Central memory CD8-positive, alpha-beta T cell (primary cell): ENCODE results near the gene INTS6.

Experiments
- ATAC-seq: fragments of 150-1000 bp; cut with Tn5 transposase; replicated peaks from 2 replicates; pipeline ENCODE4 v1.10.0; 2022; ENCODE audit warnings: mild to moderate bottlenecking, moderate FRiP score, moderate number of reproducible peaks; ENCODE audit not compliant: poor library complexity, severe bottlenecking; ENCODE audit errors: extremely low read depth
- DNase-seq, 2 donors: peaks; one replicate each; pipeline ENCODE4 v3.0.0; 2021; ENCODE audit warnings: low spot score in 2 of 2
- H3K27ac Mint-ChIP-seq: one replicate; pipeline ENCODE4 v1.8.0; 2022; ENCODE audit warnings: low read depth, mild to moderate bottlenecking, moderate library complexity, mixed read lengths
- H3K27me3 Mint-ChIP-seq: one replicate; pipeline ENCODE4 v1.8.0; 2022; ENCODE audit warnings: mixed read lengths
- H3K36me3 Mint-ChIP-seq: one replicate; pipeline ENCODE4 v1.8.0; 2022; ENCODE audit warnings: mild to moderate bottlenecking, moderate library complexity, mixed read lengths; ENCODE audit not compliant: insufficient read depth
- H3K4me1 Mint-ChIP-seq: one replicate; pipeline ENCODE4 v1.8.0; 2022; ENCODE audit warnings: mixed read lengths
- H3K4me3 Mint-ChIP-seq: one replicate; pipeline ENCODE4 v1.8.0; 2022; ENCODE audit warnings: mild to moderate bottlenecking, moderate library complexity, mixed read lengths
- H3K9me3 Mint-ChIP-seq: one replicate; pipeline ENCODE4 v1.8.0; 2022; ENCODE audit warnings: mixed read lengths

Gene INTS6

GRCh38 chr13:51452361-51453206, at the start of gene INTS6:
Gene INTS6, minus strand, starts transcription at chr13:51453036. Its CDS starts 511 bp downstream, at chr13:51452525.
- DNase-seq = peak; percentile 95 to 99
- peak within 1 kb of the TSS; percentile 94 for H3K27ac Mint-ChIP-seq

GRCh38 chr13:51502153-51502651, 49.4 kb upstream of the INTS6 start:
- Mint-ChIP-seq H3K27ac (no peak overlapping the region), H3K4me1 (peaks cover 6% of the 10 kb centered on the region), H3K9me3 (no peaks in the 10 kb centered on the region), H3K4me3 (no peak overlapping the region), H3K36me3 (no peaks in the 10 kb centered on the region), H3K27me3 (peaks cover 9% of the 10 kb centered on the region)
- ATAC-seq (no peak), DNase-seq (no peak)

More at GRCh38 chr13:51452361-51453206, at the start of gene INTS6:
- Mint-ChIP-seq H3K27me3 (no peaks in the 10 kb centered on the region), H3K9me3 (no peaks in the 10 kb centered on the region), H3K36me3 (peaks cover 32% of the 10 kb centered on the region), H3K4me1 (peaks cover 42% of the 10 kb centered on the region), H3K4me3 (peak within 1 kb of the TSS; percentile 81)
- peak; percentile 88 for ATAC-seq

- ATAC-seq (no peak), DNase-seq (no peak)
- H3K4me1 Mint-ChIP-seq = peaks cover 6% of the 10 kb centered on the region
- no peak overlapping the region for H3K4me3 Mint-ChIP-seq
- no peaks in the 10 kb centered on the region for H3K36me3 Mint-ChIP-seq
- no peak overlapping the region for H3K27ac Mint-ChIP-seq
- H3K27me3 Mint-ChIP-seq = peaks cover 9% of the 10 kb centered on the region
- H3K9me3 Mint-ChIP-seq = no peaks in the 10 kb centered on the region
These were observed 48.8 kb upstream of the INTS6 start for GRCh38 chr13:51501592-51502152.

GRCh38 chr13:51501096-51501495, 48.3 kb upstream of the INTS6 start:
- Mint-ChIP-seq H3K4me3 (no peak overlapping the region), H3K4me1 (peaks cover 6% of the 10 kb centered on the region), H3K27me3 (peaks cover 9% of the 10 kb centered on the region), H3K27ac (no peak overlapping the region), H3K36me3 (no peaks in the 10 kb centered on the region), H3K9me3 (no peaks in the 10 kb centered on the region)
- ATAC-seq (no peak), DNase-seq (no peak)

GRCh38 chr13:51500687-51501086, 47.9 kb upstream of the INTS6 start:
- Mint-ChIP-seq H3K36me3 (no peaks in the 10 kb centered on the region), H3K27me3 (peaks cover 9% of the 10 kb centered on the region), H3K27ac (no peak overlapping the region), H3K9me3 (no peaks in the 10 kb centered on the region), H3K4me1 (peaks cover 6% of the 10 kb centered on the region), H3K4me3 (no peak overlapping the region)
- no peak for DNase-seq
- no peak for ATAC-seq

GRCh38 chr13:51499841-51500240, 47.0 kb upstream of the INTS6 start:
- Mint-ChIP-seq H3K27ac (no peak overlapping the region), H3K4me3 (no peak overlapping the region), H3K27me3 (peaks cover 9% of the 10 kb centered on the region), H3K9me3 (no peaks in the 10 kb centered on the region), H3K36me3 (no peaks in the 10 kb centered on the region), H3K4me1 (peaks cover 6% of the 10 kb centered on the region)
- ATAC-seq = no peak
- DNase-seq = no peak

GRCh38 chr13:51495316-51495715, 42.5 kb upstream of the INTS6 start:
- Mint-ChIP-seq H3K4me1 (no peaks in the 10 kb centered on the region), H3K27me3 (peaks cover 9% of the 10 kb centered on the region), H3K27ac (no peak overlapping the region), H3K36me3 (no peaks in the 10 kb centered on the region), H3K9me3 (no peaks in the 10 kb centered on the region), H3K4me3 (no peak overlapping the region)
- no peak for ATAC-seq
- no peak for DNase-seq

- H3K27me3 Mint-ChIP-seq = peaks cover 4% of the 10 kb centered on the region
- no peak overlapping the region for H3K4me3 Mint-ChIP-seq
- H3K27ac Mint-ChIP-seq = no peak overlapping the region
- DNase-seq (no peak), ATAC-seq (no peak)
- no peaks in the 10 kb centered on the region for H3K4me1 Mint-ChIP-seq
- H3K36me3 Mint-ChIP-seq = no peaks in the 10 kb centered on the region
- no peaks in the 10 kb centered on the region for H3K9me3 Mint-ChIP-seq
These were observed 41.3 kb upstream of the INTS6 start for GRCh38 chr13:51494156-51494555.

- DNase-seq (no peak), ATAC-seq (no peak)
- no peak overlapping the region for H3K4me3 Mint-ChIP-seq
- no peaks in the 10 kb centered on the region for H3K27me3 Mint-ChIP-seq
- H3K4me1 Mint-ChIP-seq = no peaks in the 10 kb centered on the region
- no peaks in the 10 kb centered on the region for H3K36me3 Mint-ChIP-seq
- no peak overlapping the region for H3K27ac Mint-ChIP-seq
- no peaks in the 10 kb centered on the region for H3K9me3 Mint-ChIP-seq
These were observed 35.4 kb upstream of the INTS6 start for GRCh38 chr13:51488212-51488611.

GRCh38 chr13:51481656-51482055, 28.8 kb upstream of the INTS6 start:
- no peak overlapping the region for H3K4me3 Mint-ChIP-seq
- no peaks in the 10 kb centered on the region for H3K9me3 Mint-ChIP-seq
- no peaks in the 10 kb centered on the region for H3K36me3 Mint-ChIP-seq
- no peak for DNase-seq
- no peaks in the 10 kb centered on the region for H3K4me1 Mint-ChIP-seq
- H3K27me3 Mint-ChIP-seq = no peaks in the 10 kb centered on the region
- no peak for ATAC-seq
- no peak overlapping the region for H3K27ac Mint-ChIP-seq

GRCh38 chr13:51479199-51479523, 26.3 kb upstream of the INTS6 start:
- no peaks in the 10 kb centered on the region for H3K9me3 Mint-ChIP-seq
- no peak overlapping the region for H3K4me3 Mint-ChIP-seq
- H3K27me3 Mint-ChIP-seq = no peaks in the 10 kb centered on the region
- ATAC-seq (no peak), DNase-seq (no peak)
- no peak overlapping the region for H3K27ac Mint-ChIP-seq
- no peaks in the 10 kb centered on the region for H3K4me1 Mint-ChIP-seq
- no peaks in the 10 kb centered on the region for H3K36me3 Mint-ChIP-seq

- H3K4me3 Mint-ChIP-seq = no peak overlapping the region
- DNase-seq (no peak), ATAC-seq (no peak)
- H3K36me3 Mint-ChIP-seq = no peaks in the 10 kb centered on the region
- H3K27me3 Mint-ChIP-seq = no peaks in the 10 kb centered on the region
- H3K4me1 Mint-ChIP-seq = no peaks in the 10 kb centered on the region
- H3K27ac Mint-ChIP-seq = no peak overlapping the region
- no peaks in the 10 kb centered on the region for H3K9me3 Mint-ChIP-seq
These were observed 25.8 kb upstream of the INTS6 start for GRCh38 chr13:51478418-51479198.
